ENCODE results near the gene VSTM1. TPM values are rescaled to one million over a fixed set of nuclear protein-coding genes. Genes with fewer than 3 reads are reported as not detected.

VSTM1 gene
- total and polyA plus RNA-seq, 2 donors = 0.37 to 1.1 TPM

Other genes with a start within 250 kb of the VSTM1 start
- 0.24 TPM for gene NLRP12, start 239.6 kb downstream of the VSTM1 start, total RNA-seq
- 0.21 TPM for gene NLRP12, start 239.6 kb downstream of the VSTM1 start, polyA plus RNA-seq
- gene MYADM, start 196.0 kb downstream of the VSTM1 start, total RNA-seq = 4.5 TPM
- 34.4 TPM for gene MYADM, start 196.0 kb downstream of the VSTM1 start, polyA plus RNA-seq
- gene PRKCG, start 181.7 kb downstream of the VSTM1 start, total RNA-seq = 1.1 TPM
- 4.5 TPM for gene PRKCG, start 181.7 kb downstream of the VSTM1 start, polyA plus RNA-seq
- not detected for gene CACNG7, start 154.6 kb downstream of the VSTM1 start, total RNA-seq
- gene CACNG7, start 154.6 kb downstream of the VSTM1 start, polyA plus RNA-seq = 0.05 TPM
- gene CACNG8, start 101.0 kb downstream of the VSTM1 start, total RNA-seq = not detected
- 0.05 TPM for gene CACNG8, start 101.0 kb downstream of the VSTM1 start, polyA plus RNA-seq
- gene CACNG6, start 72.3 kb downstream of the VSTM1 start, total RNA-seq = 0.05 TPM
- gene CACNG6, start 72.3 kb downstream of the VSTM1 start, polyA plus RNA-seq = 0.05 TPM
- gene TARM1, start 17.5 kb upstream of the VSTM1 start, total RNA-seq = 0.05 TPM
- not detected for gene TARM1, start 17.5 kb upstream of the VSTM1 start, polyA plus RNA-seq
- gene OSCAR, start 36.9 kb upstream of the VSTM1 start, total RNA-seq = 0.61 TPM
- gene OSCAR, start 36.9 kb upstream of the VSTM1 start, polyA plus RNA-seq = 5.5 TPM
- 215 TPM for gene NDUFA3, start 39.0 kb upstream of the VSTM1 start, total RNA-seq
- gene NDUFA3, start 39.0 kb upstream of the VSTM1 start, polyA plus RNA-seq = 190 TPM
- gene TFPT, start 51.8 kb upstream of the VSTM1 start, total RNA-seq = 34.9 TPM
- gene TFPT, start 51.8 kb upstream of the VSTM1 start, polyA plus RNA-seq = 34.3 TPM
- 42.4 TPM for gene PRPF31, start 51.9 kb upstream of the VSTM1 start, total RNA-seq
- gene PRPF31, start 51.9 kb upstream of the VSTM1 start, polyA plus RNA-seq = 62.2 TPM
- gene CNOT3, start 73.9 kb upstream of the VSTM1 start, total RNA-seq = 7.6 TPM
- 27.8 TPM for gene CNOT3, start 73.9 kb upstream of the VSTM1 start, polyA plus RNA-seq
- 12.1 TPM for gene LENG1, start 95.8 kb upstream of the VSTM1 start, total RNA-seq
- gene LENG1, start 95.8 kb upstream of the VSTM1 start, polyA plus RNA-seq = 11.9 TPM
- 2.1 TPM for gene TMC4, start 109.3 kb upstream of the VSTM1 start, total RNA-seq
- 15.4 TPM for gene TMC4, start 109.3 kb upstream of the VSTM1 start, polyA plus RNA-seq
- gene MBOAT7, start 125.7 kb upstream of the VSTM1 start, total RNA-seq = 8.2 TPM
- gene MBOAT7, start 125.7 kb upstream of the VSTM1 start, polyA plus RNA-seq = 24.6 TPM
- gene TSEN34, start 127.4 kb upstream of the VSTM1 start, total RNA-seq = 24.1 TPM
- 38.8 TPM for gene TSEN34, start 127.4 kb upstream of the VSTM1 start, polyA plus RNA-seq
- gene RPS9, start 137.0 kb upstream of the VSTM1 start, total RNA-seq = 2,697 TPM
- gene RPS9, start 137.0 kb upstream of the VSTM1 start, polyA plus RNA-seq = 3,716 TPM
- 1.1 TPM for gene LILRB3, start 159.1 kb upstream of the VSTM1 start, total RNA-seq
- 15.5 TPM for gene LILRB3, start 159.1 kb upstream of the VSTM1 start, polyA plus RNA-seq
- gene LILRA6, start 178.9 kb upstream of the VSTM1 start, total RNA-seq = 0.61 TPM
- gene LILRA6, start 178.9 kb upstream of the VSTM1 start, polyA plus RNA-seq = 3.9 TPM
- gene LILRB5, start 193.4 kb upstream of the VSTM1 start, total RNA-seq = 1.3 TPM
- 8.3 TPM for gene LILRB5, start 193.4 kb upstream of the VSTM1 start, polyA plus RNA-seq
- gene LILRB2, start 217.2 kb upstream of the VSTM1 start, total RNA-seq = 0.90 TPM
- gene LILRB2, start 217.2 kb upstream of the VSTM1 start, polyA plus RNA-seq = 7.3 TPM
- 1.5 TPM for gene LILRA5, start 249.3 kb upstream of the VSTM1 start, total RNA-seq
- gene LILRA5, start 249.3 kb upstream of the VSTM1 start, polyA plus RNA-seq = 9.2 TPM